Measurements from ENCODE around the gene LAMA2.

- TF ChIP-seq CTCF (IDR thresholded peaks at IDR 0.05) = no peak
- no peak for TF ChIP-seq POLR2A (IDR thresholded peaks at IDR 0.05)
These were observed 543.4 kb downstream of the LAMA2 start for GRCh38 chr6:129426343-129426742.

Data from testis (tissue), 2 donors.